Bronchial epithelial cell (primary cell): Measurements from ENCODE around the gene SMIM22. TPM values are rescaled to one million over a fixed set of nuclear protein-coding genes. Genes with fewer than 3 reads are reported as not detected.
"Not testable (repeated sequence)": the region's sequence is repeated elsewhere in the genome, so short reads cannot be mapped to it uniquely, and the experiment has no call there.

ENCODE experiments used
- DNase-seq: peaks from one replicate; pipeline ENCODE4 v3.0.0-alpha.2; 2010; ENCODE audit warnings: low read depth
- FAIRE-seq: peaks from 2 replicates; lab custom pipeline; 2011; peaks lifted over from hg19 to GRCh38; lab: Jason Lieb, UNC
- H3K27me3 ChIP-seq: 2 replicates; pipeline ENCODE4 v1.5.1; 2011; ENCODE audit warnings: low read length; ENCODE audit not compliant: control insufficient read depth, insufficient read depth
- H3K36me3 ChIP-seq: 2 replicates; pipeline ENCODE4 v1.5.1; 2011; ENCODE audit warnings: low read length; ENCODE audit not compliant: control insufficient read depth, insufficient read depth
- H3K4me3 ChIP-seq: 2 replicates; pipeline ENCODE4 v1.5.1; 2011; ENCODE audit warnings: mild to moderate bottlenecking, low read depth, low read length, control low read depth
- CTCF ChIP-seq: IDR thresholded peaks from 2 replicates; pipeline ENCODE4 v1.5.1; 2011; ENCODE audit warnings: mild to moderate bottlenecking, moderate library complexity, low read length, control low read depth, inconsistent platforms; ENCODE audit not compliant: insufficient read depth, severe bottlenecking
- total RNA-seq: library from RNA; depleted of rRNA; stranded (reverse); fragments of >200 nt; gene quantifications from 2 replicates; pipeline ENCODE4 v1.2.1, GENCODE V29; 2014

The SMIM22 gene
- total RNA-seq, 1 donor from 2014 or later = 0.79 TPM

- Histone ChIP-seq H3K36me3 (no peaks in the 10 kb centered on the region), H3K27me3 (no peaks in the 10 kb centered on the region), H3K4me3 (no peak overlapping the region)
- FAIRE-seq = no peak
- no peak for TF ChIP-seq CTCF
- DNase-seq = no peak
Observed at GRCh38 chr16:4783251-4783950, 11.8 kb upstream of the SMIM22 start.

GRCh38 chr16:4783951-4784336, 11.2 kb upstream of the SMIM22 start:
- Histone ChIP-seq H3K27me3 (no peaks in the 10 kb centered on the region), H3K4me3 (no peak overlapping the region), H3K36me3 (no peaks in the 10 kb centered on the region)
- no peak for DNase-seq
- no peak for TF ChIP-seq CTCF
- no peak for FAIRE-seq

GRCh38 chr16:4784444-4784987, 10.7 kb upstream of the SMIM22 start:
- FAIRE-seq, H3K36me3 ChIP-seq: not testable (repeated sequence)

GRCh38 chr16:4785758-4786433, 9.3 kb upstream of the SMIM22 start:
- no peak for TF ChIP-seq CTCF
- DNase-seq (no peak), FAIRE-seq (no peak)
- H3K36me3 ChIP-seq = no peaks in the 10 kb centered on the region
- no peaks in the 10 kb centered on the region for H3K27me3 ChIP-seq
- H3K4me3 ChIP-seq = no peak overlapping the region

More at GRCh38 chr16:4784444-4784987, 10.7 kb upstream of the SMIM22 start:
- DNase-seq, H3K27me3 ChIP-seq, H3K4me3 ChIP-seq: not testable (repeated sequence)

GRCh38 chr16:4787068-4787467, 8.1 kb upstream of the SMIM22 start:
- Histone ChIP-seq H3K27me3 (no peaks in the 10 kb centered on the region), H3K36me3 (no peaks in the 10 kb centered on the region), H3K4me3 (no peak overlapping the region)
- DNase-seq (no peak), FAIRE-seq (no peak)
- TF ChIP-seq CTCF = no peak
